GM18873 (cell line): Measurements from ENCODE around the gene NGDN.
"Not testable (repeated sequence)": the region's sequence is repeated elsewhere in the genome, so short reads cannot be mapped to it uniquely, and the experiment has no call there.

Experiments
- ATAC-seq: cut with Tn5 transposase; IDR thresholded peaks from one replicate; pipeline ENCODE4 v1.9.1; 2021; ENCODE audit warnings: mild to moderate bottlenecking, moderate library complexity, moderate number of reproducible peaks; ENCODE audit not compliant: unreplicated experiment, low FRiP score

Gene NGDN

GRCh38 chr14:23469127-23469905 lies at the start of gene NGDN:
Gene NGDN (plus strand): TSS chr14:23469703. CDS start chr14:23469716, 13 bp downstream.
- peak; percentile 98 for ATAC-seq

GRCh38 chr14:23421594-23421993 lies 47.9 kb upstream of the NGDN start:
- no peak for ATAC-seq

GRCh38 chr14:23423657-23424056 lies 45.8 kb upstream of the NGDN start:
- no peak for ATAC-seq

GRCh38 chr14:23425169-23425568 lies 44.3 kb upstream of the NGDN start:
- no peak for ATAC-seq

GRCh38 chr14:23425798-23426197 lies 43.7 kb upstream of the NGDN start:
- not testable (repeated sequence) for ATAC-seq

GRCh38 chr14:23428686-23429495 lies 40.6 kb upstream of the NGDN start:
- ATAC-seq = no peak

GRCh38 chr14:23430016-23430722 lies 39.3 kb upstream of the NGDN start:
- no peak for ATAC-seq

GRCh38 chr14:23430723-23431085 lies 38.8 kb upstream of the NGDN start:
- no peak for ATAC-seq

GRCh38 chr14:23431486-23431885 lies 38.0 kb upstream of the NGDN start:
- no peak for ATAC-seq

GRCh38 chr14:23432102-23432925 lies 37.2 kb upstream of the NGDN start:
- ATAC-seq = no peak

GRCh38 chr14:23432946-23433345 lies 36.6 kb upstream of the NGDN start:
- ATAC-seq = no peak

- ATAC-seq = no peak
These were observed 36.0 kb upstream of the NGDN start for GRCh38 chr14:23433457-23433856.

GRCh38 chr14:23434488-23435222 lies 34.8 kb upstream of the NGDN start:
- no peak for ATAC-seq

- ATAC-seq = no peak
These were observed 33.8 kb upstream of the NGDN start, which contains the start of gene MYH7 for GRCh38 chr14:23435543-23436326. Gene MYH7 (minus strand): TSS chr14:23435660. CDS start chr14:23433732, 1,928 bp downstream.

- ATAC-seq = no peak
These were observed 33.0 kb upstream of the NGDN start for GRCh38 chr14:23436327-23437132.

- ATAC-seq = no peak
These were observed 32.1 kb upstream of the NGDN start for GRCh38 chr14:23437133-23438100.
